Stimulated activated CD8-positive, alpha-beta memory T cell treated with anti-CD3 and anti-CD28 coated beads, Interleukin-15, amount 100 ng/mL, for 48 hours (primary cell): ENCODE results near the gene CCDC85A.

Source experiments
- DNase-seq, 2 donors: peaks; one replicate each; pipeline ENCODE4 v3.0.0-alpha.2; 2020; ENCODE audit warnings: low read depth in 2 of 2

CCDC85A gene

DNA sequence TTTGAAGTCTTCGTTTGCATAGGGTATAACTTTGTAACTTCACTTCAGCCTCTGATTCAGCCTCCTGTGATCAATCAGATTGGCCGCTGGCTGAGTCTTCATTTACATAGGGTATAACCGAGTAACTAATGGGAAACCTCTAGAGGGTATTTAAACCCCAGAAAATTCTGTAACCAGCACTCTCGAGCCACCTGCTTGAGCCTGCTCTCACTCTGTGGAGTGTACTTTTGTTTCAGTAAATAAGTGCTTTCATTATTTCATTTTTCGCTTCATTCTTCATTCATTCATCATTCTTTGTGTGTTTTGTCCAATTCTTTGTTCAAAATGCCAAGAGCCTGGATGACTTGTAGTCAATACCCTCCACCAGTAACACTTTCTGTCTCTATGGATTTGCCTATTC is 56.4 kb downstream of the CCDC85A start:
- DNase-seq, result no peak

DNA sequence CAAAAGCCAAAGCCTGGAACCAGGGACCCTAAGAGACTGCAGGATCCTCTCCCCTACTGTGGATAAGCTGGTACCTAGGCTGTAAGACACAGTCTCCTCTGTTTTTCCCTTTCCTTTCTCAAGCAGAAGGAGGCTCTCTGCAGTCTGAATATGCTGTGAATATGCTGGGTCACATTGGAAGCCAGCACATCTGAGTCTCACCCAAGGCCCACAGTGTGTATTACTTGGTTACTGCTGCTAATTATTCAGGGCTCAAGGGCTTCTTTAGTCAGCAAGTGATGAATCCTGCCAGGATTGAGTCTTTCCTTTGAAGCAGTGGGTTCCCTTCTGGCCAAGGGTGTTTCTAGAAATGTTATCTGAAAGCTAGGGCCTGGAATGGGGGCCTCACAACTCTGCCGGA is 60.7 kb downstream of the CCDC85A start:
- no peak for DNase-seq

DNA sequence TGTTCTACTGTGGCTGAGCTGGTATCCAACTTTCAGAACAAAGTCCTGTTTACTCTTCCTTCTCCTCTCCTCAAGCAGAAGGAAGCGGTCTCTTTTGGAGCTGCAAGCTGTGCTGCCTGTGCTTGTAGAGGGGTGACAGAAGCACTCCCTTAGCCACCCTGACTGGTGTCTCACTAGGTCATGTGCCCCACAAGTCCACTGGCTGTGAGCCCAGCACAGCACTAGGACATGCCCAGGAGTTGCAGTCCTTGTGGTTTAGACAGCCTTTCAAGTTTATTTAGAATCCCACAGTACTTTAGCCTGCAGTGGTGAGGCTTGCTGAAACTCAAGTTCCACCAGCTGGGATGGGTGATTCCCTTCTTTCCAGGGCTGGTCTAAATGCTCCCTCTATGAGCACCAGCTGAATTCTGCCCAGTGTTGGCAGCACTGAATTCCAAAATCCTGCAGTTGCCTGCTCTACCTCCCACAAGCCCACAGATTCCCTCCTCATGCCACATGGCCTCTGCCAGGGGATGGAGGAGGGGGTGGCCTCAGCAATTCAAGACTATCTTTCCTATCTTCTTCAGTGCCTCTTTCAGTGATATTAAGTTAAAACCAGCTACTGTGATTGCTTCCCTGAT is 61.2 kb downstream of the CCDC85A start:
- no peak for DNase-seq

DNA sequence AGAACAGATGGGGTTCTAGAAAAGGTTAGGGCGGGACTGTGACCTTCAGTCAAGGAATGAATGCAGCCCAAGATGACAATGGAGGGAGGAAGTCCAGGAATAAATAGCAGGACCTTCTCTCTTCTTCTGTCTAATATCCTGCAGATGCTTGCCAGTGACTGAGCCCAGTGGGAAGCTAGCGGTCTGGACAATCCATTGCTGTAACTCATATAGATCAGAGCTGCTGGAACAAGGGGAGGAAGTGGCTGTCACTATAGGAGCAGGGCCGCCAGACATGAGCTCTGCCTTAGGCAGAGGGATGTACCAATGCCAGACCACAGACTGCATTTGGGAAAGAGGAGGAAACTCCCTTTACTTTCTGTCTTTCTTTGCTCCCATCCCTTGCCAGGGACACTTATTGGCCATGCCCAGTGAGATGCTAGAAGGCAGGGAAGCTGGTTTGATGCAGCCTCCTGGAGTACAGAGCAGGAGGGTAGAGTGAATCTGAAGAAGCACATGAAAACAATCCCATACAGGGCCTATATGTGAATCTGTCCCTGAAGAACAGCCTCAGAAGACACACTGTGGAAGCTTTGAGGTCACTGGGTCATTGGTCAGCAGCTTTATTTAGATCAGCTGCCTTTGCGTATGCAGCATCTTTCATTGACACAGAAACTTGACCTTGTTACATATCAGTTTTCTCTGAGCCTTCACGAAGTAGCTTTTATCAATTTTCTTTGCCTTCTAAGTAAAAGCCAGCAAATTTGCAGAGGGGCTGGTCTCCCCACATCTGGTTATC is 65.4 kb downstream of the CCDC85A start:
- DNase-seq, result no peak

DNA sequence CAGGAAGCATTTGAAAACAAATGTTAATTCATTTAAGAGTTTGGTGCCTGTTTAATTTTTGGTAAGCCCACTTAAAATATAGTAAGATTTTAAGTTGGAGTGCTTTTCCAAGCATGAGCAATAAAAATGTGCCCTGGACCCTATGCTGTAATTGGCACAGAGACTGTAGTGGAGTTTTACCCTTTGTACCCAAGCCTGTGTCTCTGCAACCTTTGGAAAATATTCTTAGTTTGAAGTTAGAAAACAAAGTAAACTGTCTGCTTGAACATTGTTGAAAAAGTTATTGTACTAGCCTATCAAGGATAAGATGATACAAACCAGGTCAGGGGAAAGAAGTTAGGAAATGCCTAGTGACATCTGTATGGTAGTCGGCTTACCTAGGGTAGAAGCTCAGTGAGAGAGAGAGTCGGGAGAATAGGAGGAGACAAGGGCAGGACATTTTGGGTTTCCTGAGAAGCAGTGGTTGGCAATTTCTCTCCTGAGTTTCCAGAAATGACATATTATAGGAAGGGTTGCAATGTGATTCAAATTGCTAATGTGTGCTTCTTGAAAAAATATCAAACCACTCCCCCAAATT is 66.5 kb downstream of the CCDC85A start:
- DNase-seq, result no peak

DNA sequence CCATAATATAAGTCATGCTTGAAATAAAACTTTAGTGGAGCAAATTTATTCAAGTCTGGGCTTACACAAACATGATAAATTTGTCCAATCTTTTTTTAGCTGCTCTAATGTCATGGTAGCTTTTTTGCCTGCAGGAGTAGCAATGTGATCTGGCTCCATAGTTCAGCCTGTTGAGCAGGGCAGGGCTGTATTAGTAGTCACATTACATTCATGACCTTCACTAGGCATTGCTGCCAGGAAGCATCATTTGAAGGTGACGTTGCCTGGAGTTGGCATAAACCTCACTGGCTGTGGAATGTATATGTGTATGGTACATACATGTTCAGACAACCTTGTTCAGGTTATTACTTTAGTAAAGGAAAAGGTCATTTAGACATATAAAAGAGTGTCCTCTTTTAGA is 76.6 kb downstream of the CCDC85A start:
- DNase-seq, result no peak

DNA sequence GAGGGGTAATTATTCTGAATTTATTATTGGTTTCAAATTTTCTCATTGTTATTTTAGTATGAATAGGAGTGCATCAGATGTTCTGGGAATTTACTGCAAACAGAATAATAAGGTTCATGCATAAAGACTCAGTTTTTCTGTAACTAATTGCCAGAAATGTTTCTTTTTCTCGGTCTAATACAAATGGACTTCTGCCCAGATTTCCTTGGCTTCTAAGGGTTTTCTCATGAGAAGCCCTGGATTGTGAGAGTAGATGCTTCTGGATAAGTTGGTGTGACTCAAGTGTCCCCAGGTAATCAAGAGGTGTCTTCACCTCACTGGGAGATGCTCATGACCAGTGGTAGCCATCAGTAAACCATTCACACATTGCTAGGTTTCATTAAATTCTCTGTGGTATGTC is 78.5 kb downstream of the CCDC85A start:
- no peak for DNase-seq

DNA sequence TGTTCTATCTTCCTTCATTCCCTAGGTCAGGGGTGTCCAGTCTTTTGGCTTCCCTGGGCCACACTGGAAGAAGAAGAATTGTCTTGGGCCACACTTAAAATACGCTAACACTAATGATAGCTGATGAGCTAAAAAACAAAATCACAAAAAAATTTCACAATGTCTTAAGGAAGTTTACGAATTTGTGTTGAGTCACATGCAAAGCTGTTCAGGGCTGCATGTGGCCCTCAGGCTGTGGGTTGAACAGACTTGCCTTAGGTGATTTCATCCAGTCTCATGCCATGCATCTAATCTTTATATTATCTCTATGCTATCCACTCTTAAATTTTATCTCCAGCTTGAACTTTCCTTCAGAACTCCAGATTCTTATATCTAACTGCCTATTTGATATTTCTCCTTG is 80.1 kb downstream of the CCDC85A start:
- DNase-seq, result no peak

DNA sequence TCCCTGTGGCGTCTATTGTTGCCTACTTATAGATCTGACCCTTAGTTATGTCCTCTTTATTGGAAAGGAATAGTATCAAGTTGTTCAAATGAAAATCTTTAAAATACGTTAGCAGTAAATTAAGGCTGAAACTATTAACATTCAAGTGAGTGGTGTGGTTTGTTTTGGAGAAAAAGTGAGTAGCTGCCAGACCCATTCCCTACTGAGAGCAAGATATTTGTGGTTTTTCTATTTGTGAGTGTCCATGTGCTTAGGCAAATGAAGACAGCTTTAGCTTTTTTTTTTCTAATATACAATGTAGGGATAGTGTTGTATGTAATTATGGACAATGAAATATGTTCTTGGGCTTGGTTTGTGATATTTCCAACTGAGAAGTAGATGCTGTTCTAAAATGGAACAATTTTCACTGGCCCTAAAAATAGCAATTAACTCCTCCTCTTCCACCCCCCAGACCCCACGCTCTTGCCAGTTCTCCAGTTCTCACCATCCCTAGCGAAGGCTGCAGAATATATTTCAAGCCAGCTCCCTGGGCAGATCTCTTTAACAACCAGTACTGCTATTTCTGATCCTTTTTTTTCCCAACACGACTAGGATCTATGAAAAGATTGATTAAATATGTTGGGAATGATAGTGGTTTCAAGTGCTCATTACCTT is 83.1 kb downstream of the CCDC85A start:
- DNase-seq, result no peak

DNA sequence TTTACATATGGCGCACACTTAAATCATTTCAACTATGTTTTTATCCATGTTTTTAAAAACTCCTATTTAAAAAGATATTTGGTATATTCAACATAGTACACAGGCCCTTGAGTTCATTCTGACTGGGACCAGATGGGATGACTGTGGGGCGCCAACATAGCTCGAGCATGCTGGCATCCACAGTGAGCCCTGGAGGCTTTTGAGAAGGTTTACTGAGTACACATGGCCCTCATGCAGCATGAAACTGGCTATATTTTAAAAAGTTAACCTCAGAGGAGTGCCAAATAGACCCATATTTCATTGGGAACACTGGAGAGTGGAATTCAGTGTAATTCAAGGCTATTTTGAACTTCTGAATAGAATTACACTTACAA is 83.6 kb downstream of the CCDC85A start:
- DNase-seq, result no peak

DNA sequence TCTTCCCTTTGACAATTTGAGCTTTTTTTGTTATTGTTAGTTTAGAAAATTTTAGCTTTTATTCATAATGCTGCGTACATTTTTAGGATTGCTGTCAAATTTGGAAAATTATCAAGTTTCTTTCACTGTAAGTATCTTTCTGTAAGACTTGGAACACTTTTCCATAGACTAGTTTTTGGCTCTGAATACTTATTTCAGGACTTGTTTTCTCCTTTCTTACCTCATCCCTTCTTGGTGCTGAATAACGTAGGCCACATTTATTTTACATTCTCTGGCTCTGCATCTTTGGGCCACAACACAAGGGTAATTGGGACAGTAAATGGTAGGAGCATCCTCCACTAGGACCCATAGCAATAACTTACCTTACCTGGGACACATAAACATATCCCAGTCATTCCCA is 85.1 kb downstream of the CCDC85A start:
- DNase-seq, result no peak

DNA sequence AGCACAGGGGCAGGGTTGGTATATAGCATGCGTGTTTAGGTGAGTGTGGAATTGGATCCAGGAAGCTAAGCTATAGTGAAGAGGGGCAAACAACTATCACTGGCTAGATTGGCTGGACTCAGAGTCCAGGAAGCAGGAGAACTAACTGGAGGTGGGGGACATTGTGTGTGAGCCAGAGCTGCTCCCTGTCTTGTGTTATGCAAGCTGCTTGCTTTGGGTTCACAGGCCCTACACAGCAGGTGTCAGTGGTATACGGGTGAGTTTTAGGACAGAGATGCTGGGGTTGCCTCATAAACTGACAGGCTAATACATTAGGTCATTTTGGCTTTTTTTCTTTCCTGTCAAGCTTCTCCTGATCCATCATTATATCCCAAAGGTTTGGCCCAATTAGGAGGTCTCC is 87.5 kb downstream of the CCDC85A start:
- DNase-seq, result no peak

DNA sequence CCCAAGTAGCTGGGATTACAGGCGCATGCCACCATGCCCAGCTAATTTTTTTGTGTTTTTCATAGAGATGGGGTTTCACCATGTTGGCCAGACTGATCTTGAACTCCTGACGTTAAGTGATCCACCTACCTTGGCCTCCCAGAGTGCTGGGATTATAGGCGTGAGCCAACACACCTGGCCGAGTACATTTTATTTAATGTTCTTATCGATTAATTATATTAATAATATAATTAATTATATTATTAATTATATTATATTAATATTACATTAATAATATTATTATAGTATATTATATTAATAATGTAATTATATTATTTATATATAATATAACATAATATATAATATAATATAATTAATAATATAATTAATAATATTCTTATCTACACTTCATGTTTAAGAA is 101.4 kb downstream of the CCDC85A start:
- DNase-seq, result no peak

DNA sequence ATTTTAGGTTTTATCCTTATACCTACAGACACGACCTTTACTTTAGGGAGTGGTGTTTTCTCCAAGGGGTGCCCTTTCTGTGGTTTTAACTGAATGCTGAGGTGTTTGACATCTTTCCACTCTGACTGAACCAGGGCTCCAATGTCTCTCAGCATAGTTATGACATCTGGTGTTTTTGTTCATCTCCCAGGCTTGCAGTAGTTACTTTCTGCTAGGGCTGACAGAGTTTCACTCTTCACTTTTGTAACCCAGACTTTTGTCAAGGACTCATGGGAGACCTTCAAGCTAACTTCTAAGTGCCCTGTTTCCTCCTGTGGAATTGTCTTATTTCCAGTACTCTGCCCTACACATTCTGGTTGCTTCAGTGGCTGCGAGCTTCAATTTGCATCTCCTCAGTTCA is 103.1 kb downstream of the CCDC85A start:
- DNase-seq, result no peak

DNA sequence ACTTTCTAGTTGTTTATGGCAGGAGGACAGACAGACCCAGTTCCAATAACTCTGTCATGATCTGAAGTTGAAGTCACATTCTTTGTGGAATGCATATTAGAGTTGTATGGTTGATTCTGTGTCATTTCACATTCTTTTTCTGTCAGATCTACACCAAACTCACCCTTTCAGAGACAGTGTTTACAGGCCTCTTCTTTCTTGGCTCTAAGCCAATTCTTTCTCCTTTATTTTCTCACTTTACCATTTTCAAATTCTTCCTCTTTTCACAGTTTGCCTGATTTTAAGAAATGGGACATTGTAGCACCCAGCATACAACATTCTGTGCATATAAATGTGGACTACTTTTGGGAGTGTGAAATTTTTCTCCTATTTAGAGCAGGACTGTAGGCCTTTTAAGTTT is 103.7 kb downstream of the CCDC85A start:
- no peak for DNase-seq

DNA sequence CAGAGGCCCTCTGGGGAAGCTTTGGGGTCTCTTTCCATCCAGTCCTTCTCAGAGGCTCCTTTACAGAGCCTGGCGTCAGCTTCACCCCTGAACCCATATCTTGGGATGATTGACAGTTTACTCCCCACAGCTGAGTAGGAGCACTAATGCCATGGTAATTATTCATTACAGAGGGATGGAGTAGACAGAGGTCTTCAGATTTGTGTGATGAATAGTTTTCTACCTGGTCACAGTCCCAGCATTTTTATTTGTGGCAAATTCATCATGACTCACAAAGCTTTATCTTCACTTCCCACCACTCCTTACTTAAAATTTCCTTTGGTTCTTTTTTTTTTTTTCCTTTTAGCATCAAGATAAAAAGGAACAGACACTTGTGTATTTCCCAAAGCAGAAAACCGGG is 104.2 kb downstream of the CCDC85A start:
- DNase-seq, result no peak

DNA sequence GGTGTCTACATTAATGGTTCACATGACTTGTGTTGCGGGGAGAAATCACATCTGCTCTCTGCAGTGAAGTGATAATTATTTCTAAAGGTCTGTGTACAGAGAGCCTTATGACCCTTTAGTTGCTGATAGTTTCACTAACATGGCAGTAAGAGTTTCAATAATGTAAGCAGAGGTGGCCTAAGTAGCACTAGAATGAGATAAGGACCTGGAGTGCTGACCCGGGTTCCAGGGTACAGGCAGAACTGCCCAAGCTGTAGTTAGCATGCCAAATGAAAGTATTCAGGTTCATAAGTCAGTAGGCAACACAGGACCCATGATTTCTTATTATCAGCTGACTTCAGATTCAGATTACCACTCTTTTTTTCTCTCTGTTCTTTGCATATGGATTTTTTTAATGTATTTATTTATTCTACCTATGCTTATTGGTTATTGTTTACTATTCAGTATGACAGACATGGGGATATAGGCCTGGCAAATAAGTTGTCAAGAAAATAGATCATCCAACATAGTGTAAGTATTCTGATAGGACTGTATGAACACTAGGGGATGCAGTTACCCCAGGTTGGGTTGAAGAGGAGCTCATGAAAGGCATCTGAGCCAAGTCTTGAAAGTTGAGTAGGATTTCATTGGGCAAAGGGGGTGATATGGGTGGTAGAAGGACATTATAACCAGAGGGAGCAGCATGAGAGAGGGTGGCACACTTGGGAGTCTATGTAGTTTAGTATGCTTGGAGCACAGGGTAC is 105.2 kb downstream of the CCDC85A start:
- no peak for DNase-seq

DNA sequence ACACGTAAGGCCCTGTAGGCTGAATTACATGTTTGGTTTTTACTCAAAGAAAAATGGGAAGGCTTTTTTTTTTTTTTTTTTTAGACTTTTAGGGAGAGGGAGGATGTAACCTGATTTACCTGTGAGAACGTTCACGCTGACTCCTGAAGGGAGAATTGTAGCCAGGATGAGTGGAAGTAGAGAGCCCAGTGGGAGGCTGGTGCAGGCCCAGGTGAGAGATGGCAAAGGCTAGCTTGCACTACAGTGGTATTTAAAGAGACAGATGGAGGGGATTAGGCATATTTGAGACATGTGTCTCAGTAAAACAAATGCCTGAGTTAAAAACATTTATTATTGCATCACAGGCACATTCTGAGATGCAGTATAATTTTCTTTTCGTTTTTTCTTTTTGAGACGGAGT is 107.9 kb downstream of the CCDC85A start:
- no peak for DNase-seq

DNA sequence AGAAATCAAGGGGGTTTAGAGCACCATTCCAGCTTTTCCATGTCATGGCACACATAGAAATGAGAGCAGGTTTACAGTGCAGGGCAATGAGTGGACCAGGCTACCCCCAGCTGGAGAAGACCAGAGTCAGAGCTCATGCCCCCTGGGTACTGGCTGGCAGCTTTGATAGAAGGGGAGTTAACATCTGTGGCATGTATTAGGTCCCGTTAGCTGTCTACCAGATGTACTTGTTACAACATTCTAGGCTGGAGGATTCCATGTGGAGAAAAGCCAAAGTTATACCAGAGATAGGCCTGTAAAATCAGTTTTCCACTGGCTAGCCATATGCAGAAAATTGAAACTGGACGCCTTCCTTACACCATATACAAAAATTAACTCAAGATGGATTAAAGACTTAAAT is 109.2 kb downstream of the CCDC85A start:
- no peak for DNase-seq

DNA sequence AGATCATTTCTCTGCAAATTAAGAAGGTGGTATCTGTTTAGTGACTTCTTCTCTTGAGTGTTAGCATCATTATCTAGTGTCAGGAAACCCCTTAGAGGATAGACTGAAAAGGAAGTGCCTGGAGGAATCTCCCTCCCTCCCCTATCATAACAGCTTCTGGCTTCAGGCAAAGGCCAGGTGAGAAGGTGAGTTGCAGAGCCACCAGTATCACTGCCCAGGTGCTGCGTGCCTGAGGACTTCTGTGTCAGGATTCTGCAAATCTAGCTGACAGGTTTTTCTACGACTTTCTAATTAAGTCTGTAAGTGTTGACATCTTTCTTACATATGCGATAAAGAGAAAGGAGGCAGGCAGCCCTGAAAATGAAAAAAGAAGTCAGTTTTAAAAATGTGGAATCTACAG is 111.9 kb downstream of the CCDC85A start:
- no peak for DNase-seq

DNA sequence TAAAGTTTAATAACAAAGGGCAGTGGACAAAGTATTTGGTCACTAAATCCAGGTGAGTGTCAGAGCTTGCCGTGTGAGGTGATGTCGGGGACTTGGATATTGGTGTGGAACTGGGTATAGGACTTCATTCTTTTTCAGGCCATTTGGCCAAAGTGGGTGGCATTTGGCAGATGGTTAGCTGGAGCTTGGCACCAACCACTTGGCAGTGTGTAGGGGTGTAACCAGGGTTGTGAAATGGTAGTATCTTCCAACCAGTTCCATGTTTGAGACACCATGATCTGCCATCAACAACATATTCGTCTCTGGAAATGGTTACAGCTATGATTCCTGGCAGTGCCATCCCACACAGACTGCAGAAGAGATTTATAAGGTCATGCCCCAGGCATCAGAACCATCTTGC is 113.9 kb downstream of the CCDC85A start:
- DNase-seq, result no peak

DNA sequence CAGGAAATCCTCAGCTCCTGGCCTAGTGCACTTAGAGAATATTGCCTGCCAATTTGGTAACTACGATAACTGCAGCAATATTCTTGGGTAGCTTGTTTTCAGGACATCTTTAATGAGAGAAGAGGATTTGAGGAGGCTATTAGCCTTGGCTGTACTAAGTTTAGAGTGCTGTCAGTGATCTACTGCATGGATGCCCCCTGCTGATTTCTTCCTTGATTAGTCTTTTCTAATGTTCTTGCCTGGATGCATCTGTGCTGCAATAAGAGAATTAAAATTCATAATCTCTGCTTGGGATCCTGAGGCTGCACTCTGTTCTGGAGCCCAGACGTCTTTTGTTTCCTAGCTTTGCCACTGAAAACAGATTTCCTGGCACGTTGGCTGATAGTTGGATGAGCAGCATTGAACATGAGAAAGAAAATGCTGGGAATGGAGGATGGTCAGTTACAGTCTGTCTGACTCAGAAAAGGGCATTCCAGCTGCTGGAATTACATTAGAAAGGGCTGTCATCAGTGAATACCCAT is 115.4 kb downstream of the CCDC85A start:
- DNase-seq, result no peak
